Measurements from ENCODE around the gene CD300LB. TPM values are rescaled to one million over a fixed set of nuclear protein-coding genes. Genes with fewer than 3 reads are reported as not detected.

Gene CD300LB
- total RNA-seq, 4 donors from 2014 or later: 0.33 to 36.4 (median 0.88) TPM; not detected in 1

DNA sequence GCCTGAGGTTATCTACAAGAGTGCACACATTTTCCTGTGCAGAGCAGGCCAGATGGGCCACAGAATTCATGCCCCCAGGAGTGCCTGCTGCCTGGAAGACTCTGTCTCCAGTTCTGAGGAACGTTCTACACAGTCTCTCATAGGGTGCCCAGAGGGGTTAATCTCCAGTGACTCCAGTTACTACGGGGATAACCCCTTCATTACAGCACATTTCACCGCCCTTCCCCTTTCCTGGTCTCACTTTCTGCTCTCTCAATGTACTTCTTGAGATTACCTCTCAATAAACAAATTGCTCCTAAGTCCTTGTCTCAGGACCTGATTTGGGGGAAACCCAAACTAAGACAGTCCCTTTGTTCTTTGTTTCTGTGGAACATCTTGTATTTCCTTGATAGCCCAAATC is 30.3 kb upstream of the CD300LB start:
- no peak for TF ChIP-seq CTCF (IDR thresholded peaks at IDR 0.05; ENCODE audit: low read depth)

GRCh38 chr17:74558882-74559519 is 27.7 kb upstream of the CD300LB start:
- no peak for TF ChIP-seq CTCF (IDR thresholded peaks at IDR 0.05; ENCODE audit: low read depth)

DNA sequence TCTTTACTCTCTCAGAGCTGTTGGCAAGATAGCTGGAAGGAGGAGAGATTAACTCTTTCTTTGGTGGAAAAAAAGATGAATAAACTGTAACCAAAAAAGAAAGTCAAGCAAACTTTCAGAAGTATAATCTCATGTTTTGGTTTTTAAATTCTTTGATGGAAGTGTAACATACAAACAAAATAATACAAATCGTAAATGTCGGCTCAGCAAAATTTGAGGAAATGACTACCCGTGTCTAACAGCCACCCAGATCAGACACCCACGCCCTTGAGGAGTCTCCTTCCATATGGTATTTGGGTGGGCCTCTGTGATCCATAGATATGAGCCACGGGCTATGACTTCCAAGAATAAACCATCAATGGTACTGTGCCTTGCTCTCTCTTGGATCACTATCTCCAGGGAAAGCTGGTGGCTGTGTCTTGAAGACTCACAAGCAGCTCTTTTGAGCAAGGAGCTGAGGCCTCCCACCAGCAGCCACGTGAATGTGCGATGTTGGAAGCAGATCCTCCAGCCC is 24.2 kb upstream of the CD300LB start:
- TF ChIP-seq CTCF (IDR thresholded peaks at IDR 0.05; ENCODE audit: low read depth): no peak

GRCh38 chr17:74554909-74555308 is 23.6 kb upstream of the CD300LB start:
- no peak for TF ChIP-seq CTCF (IDR thresholded peaks at IDR 0.05; ENCODE audit: low read depth)

DNA sequence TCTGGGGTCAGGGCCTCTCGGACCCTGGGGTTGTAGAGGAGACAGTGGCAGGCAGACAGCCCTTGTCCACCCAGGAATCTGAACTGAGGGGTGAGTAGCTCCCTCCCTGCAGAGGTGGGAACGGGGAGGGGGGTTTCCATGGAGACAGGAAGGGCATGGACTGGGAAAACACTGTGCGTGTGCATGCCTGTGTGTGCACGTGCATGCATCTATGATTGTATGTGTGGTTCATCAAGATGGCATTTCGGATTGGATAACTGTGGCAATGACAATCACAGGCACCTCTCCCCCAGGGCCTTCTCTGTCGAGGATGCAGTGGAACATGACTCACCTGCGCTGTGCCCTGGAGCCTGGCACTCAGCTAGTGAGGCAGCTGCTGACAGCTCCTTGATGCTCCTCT is 20.8 kb upstream of the CD300LB start:
- TF ChIP-seq CTCF (IDR thresholded peaks at IDR 0.05; ENCODE audit: low read depth): no peak

DNA sequence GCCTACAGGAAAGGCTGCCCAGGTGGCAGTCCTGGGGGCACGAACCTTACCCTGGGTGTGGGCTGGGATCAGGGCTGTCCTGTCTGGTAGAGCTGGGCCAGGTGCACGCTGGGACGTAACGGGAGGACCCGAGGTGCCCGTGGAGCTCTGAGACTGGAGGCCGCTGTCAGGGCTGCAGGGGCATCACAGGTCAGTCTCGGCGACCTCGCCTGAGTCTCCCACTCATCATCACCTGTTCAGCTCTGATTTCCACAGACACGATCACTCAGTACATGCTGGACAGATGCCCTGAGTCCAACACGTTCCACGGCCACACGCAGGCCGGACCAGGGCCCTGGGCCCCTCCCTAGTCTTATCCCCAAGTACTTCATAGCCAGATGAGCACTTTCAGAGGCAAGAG is 19.3 kb upstream of the CD300LB start:
- TF ChIP-seq CTCF (IDR thresholded peaks at IDR 0.05; ENCODE audit: low read depth): no peak

GRCh38 chr17:74549343-74549742 is 18.1 kb upstream of the CD300LB start:
- TF ChIP-seq CTCF (IDR thresholded peaks at IDR 0.05; ENCODE audit: low read depth): no peak

Data from subcutaneous adipose tissue (tissue), 4 donors.